Right lobe of liver (tissue), 4 donors: ENCODE measurements around the gene CCDC89.

Source experiments
- CTCF ChIP-seq, 4 donors: fragments of 200-600 bp in 3 of 4; fragments of 450-650 bp in 1 of 4; IDR thresholded peaks; one replicate each; pipeline versions ENCODE4 v1.5.1 to v1.8.0; 2016 to 2022; ENCODE audit warnings: antibody characterized with exemption in 4 of 4, mild to moderate bottlenecking in 2 of 4
- POLR2A ChIP-seq: fragments of 450-650 bp; IDR thresholded peaks from one replicate; pipeline ENCODE4 v1.6.1; 2017; ENCODE audit warnings: antibody characterized with exemption, mild to moderate bottlenecking
- donor health status: DM: no; HTN: no; CAD: no.
- donor health status: DM: no; HTN: no; CAD: no.
- donor health status: DM: no; HTN: yes; CAD: no.

DNA sequence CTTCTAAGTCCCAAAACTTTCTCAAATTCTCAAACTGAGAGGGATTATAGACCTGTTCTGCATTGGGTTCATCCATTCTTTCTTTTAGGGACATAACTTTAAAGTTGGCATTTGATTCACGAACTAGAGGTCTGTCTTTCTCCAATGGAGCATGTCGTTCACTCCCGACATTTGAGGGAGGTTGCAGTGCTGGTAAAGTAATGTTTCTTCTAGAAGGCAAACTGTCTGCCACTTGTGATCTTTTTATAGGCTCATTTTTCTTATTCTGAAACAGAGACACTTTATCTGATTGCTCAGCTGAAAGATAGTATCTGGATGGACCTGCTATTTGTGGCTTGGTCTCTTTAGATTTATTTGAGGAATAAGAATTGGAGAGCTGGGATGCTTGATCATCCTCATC lies 40.4 kb upstream of the CCDC89 start:
- TF ChIP-seq CTCF (IDR thresholded peaks at IDR 0.05): no peak
- TF ChIP-seq POLR2A: no peak
